ENCODE results near the gene MRPL37.
A peak's percentile ranks its signal among the peaks of the same experiment; 100 is the strongest.

The MRPL37 gene

DNA sequence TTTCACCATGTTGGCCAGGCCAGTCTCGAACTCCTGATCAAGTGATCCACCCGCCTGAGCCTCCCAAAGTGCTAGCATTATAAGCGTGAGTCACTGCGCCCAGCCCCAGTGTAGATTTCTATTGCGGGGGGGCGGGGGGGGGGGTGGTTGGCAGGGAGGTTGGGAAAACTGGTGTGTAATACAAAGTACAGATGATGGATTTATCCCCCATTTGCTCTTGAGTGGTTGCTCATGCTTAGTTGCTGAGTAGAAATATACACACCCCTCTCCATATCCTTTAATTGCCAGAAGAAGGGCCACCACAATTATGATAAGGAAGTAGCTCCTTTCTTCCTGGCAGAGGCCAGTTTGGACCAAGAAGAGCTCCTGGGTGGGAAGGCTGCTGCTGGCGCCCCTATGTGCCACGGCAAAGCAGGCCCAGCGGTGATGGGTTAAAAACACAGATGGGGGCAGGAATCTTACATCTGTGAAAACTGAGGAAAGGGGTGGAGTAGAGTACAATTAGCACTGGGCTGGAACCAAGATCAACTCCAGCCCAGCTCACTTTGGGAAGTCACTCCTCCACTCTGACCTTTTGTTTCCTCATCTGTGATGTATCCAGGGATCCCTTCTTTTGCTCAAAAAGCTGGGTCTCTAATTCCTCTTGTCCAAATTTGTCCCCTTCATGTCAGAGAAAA, 55.2 kb downstream of the MRPL37 start:
- Mint-ChIP-seq H3K4me1 (peaks cover 62% of the 10 kb centered on the region), H3K9me3 (no peaks in the 10 kb centered on the region), H3K36me3 (ENCODE audit: low read depth) (peaks cover 40% of the 10 kb centered on the region), H3K27ac (peak overlapping the region; percentile 78), H3K27me3 (ENCODE audit: low read depth, poor library complexity) (no peaks in the 10 kb centered on the region), H3K4me3 (no peak overlapping the region)
- TF ChIP-seq CTCF (IDR thresholded peaks at IDR 0.05), result no peak
- DNase-seq, result no peak

DNA sequence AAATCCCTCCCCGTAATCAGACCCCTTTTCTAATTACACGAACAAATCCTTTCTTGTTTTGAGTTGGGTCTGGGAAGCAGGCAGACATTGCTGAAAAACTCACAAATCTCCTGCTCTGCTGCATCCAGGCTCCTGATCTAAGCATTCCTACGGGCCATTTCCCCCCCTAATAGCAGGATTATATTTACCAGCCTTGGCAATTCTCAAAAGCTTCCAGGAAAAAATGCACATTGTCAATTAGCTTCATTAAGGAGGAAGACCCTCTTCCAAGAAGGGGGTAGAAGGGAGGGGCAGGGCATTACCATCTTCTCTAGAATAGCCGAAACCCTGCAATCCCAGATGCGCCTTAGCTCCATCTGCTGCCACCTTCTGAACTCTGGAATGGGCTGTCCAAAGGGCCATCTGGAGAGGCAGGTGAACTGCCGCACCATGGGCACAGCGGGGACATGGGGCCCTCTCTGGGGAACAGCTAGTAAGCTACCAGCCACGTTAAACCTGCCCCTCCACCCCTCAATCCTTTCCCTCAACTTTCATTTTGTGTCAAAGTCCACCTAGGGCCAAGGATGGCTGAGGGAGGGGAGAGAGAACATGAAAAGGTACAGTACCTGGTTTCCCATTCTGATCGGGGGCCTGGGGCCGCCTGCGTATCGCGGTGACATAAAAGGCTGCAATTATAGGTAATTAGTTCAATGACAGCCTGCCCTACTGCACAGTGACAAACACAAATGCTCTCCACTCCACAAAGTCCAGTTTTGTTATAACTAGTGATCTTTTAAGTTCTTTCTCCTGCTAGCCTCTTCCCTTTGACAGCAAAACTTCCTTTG, 56.8 kb downstream of the MRPL37 start:
- DNase-seq, result no peak
- H3K4me1 Mint-ChIP-seq, result peaks cover 76% of the 10 kb centered on the region

GRCh38 chr1:54257346-54257620, 57.3 kb downstream of the MRPL37 start:
- H3K27ac Mint-ChIP-seq, result peak overlapping the region; percentile 62
- no peaks in the 10 kb centered on the region for H3K9me3 Mint-ChIP-seq
- H3K36me3 Mint-ChIP-seq (ENCODE audit: low read depth), result peaks cover 34% of the 10 kb centered on the region
- TF ChIP-seq CTCF (IDR thresholded peaks at IDR 0.05), result no peak
- DNase-seq, result no peak
- peaks cover 81% of the 10 kb centered on the region for H3K4me1 Mint-ChIP-seq
- H3K4me3 Mint-ChIP-seq, result peak overlapping the region; percentile 13
- no peaks in the 10 kb centered on the region for H3K27me3 Mint-ChIP-seq (ENCODE audit: low read depth, poor library complexity)

More for the DNA sequence above, 56.8 kb downstream of the MRPL37 start:
- no peak for TF ChIP-seq CTCF (IDR thresholded peaks at IDR 0.05)
- Mint-ChIP-seq H3K9me3 (no peaks in the 10 kb centered on the region), H3K27ac (peak overlapping the region; percentile 76), H3K27me3 (ENCODE audit: low read depth, poor library complexity) (no peaks in the 10 kb centered on the region), H3K36me3 (ENCODE audit: low read depth) (peaks cover 34% of the 10 kb centered on the region), H3K4me3 (no peak overlapping the region)

GRCh38 chr1:54257876-54258275, 57.9 kb downstream of the MRPL37 start:
- no peak for TF ChIP-seq CTCF (IDR thresholded peaks at IDR 0.05)
- DNase-seq, result no peak
- Mint-ChIP-seq H3K4me3 (no peak overlapping the region), H3K9me3 (no peaks in the 10 kb centered on the region), H3K4me1 (peaks cover 84% of the 10 kb centered on the region), H3K27me3 (ENCODE audit: low read depth, poor library complexity) (no peaks in the 10 kb centered on the region), H3K27ac (peak overlapping the region; percentile 77), H3K36me3 (ENCODE audit: low read depth) (peaks cover 31% of the 10 kb centered on the region)

DNA sequence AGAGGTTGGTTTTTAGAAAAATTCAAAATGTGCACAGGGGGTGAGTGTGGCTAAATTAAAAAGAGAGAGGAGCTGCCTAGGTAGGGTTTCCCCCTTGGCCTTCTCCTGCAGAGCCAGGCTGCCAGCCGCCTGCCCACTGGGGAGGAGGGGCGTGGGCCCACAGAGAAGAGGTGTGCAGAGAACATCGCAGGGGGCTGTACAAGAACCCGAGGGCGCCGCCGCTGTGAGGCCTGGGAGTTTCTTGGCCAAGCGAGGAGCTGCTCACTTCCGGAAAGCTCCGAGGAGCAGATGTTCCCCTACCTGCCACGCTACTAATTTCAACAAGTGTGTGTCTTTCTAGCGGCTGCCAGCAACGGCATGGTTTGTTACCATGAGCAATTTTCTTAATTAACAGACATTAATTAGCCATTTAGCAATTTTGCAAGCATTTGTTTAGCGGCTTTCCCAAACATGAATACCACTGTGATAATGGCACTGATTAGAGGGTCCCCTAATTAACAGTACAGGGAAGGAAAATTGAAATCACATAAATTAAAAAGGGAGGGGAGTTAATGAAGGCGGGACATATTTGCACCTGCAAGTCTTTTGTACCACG, 59.7 kb downstream of the MRPL37 start:
- Mint-ChIP-seq H3K4me1 (peaks cover 85% of the 10 kb centered on the region), H3K36me3 (ENCODE audit: low read depth) (peaks cover 30% of the 10 kb centered on the region), H3K27me3 (ENCODE audit: low read depth, poor library complexity) (no peaks in the 10 kb centered on the region), H3K4me3 (no peak overlapping the region), H3K9me3 (no peaks in the 10 kb centered on the region), H3K27ac (peak overlapping the region; percentile 66)
- no peak for DNase-seq
- no peak for TF ChIP-seq CTCF (IDR thresholded peaks at IDR 0.05)

All from nephron progenitor cell (in vitro differentiated cells).